ENCODE results near the gene PIK3R3. TPM values are rescaled to one million over a fixed set of nuclear protein-coding genes. Genes with fewer than 3 reads are reported as not detected.
A peak's percentile ranks its signal among the peaks of the same experiment; 100 is the strongest.
"Not testable (repeated sequence)": the region's sequence is repeated elsewhere in the genome, so short reads cannot be mapped to it uniquely, and the experiment has no call there.

Gene PIK3R3
- total RNA-seq, 1 experiment from 2014 or later, result 20.6 TPM

DNA sequence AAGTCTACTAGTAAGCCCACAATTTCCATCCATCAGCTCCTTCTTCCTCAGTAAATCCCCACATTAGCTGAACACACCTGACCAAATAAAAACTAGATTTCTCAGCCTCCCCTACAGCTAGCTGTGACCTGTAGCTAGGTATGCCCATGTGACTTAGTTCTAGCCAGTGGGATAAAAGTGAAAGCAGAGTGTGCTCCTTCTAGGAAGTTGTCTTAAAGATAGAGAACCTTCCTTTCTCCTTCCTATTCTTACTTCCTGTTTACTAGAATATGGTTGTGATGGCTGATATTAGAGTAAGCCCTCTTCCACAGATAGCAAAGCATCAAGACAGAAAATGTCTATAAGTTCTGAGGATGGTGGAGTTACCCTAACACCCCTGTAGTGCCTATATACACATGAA is 67.0 kb downstream of the PIK3R3 start:
- DNase-seq (ENCODE audit: low read depth), result peak; percentile 32

DNA sequence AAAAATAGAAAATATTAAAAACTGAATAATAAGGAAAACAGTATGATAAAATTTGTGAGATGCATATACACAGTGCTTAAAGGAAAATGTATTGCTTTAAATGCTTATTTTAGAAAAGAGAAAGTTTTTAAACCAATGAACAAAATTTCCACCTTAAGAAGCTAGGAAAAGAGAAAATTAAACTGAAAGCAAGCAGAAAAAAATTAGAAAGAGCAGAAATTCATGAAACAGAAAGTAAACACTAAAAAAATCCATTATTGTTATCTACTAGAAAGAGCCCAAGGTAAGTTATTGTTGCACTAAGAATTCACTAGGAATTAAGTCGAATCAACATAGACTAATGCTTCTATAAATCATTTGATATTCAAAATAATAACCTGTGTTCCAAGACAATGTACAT is 67.7 kb downstream of the PIK3R3 start:
- no peak for DNase-seq (ENCODE audit: low read depth)

GRCh38 chr1:46062651-46063319 is 69.6 kb downstream of the PIK3R3 start:
- DNase-seq (ENCODE audit: low read depth), result peak; percentile 57

- no peak for DNase-seq (ENCODE audit: low read depth)
Measured at GRCh38 chr1:46061146-46061545, 71.3 kb downstream of the PIK3R3 start.

DNA sequence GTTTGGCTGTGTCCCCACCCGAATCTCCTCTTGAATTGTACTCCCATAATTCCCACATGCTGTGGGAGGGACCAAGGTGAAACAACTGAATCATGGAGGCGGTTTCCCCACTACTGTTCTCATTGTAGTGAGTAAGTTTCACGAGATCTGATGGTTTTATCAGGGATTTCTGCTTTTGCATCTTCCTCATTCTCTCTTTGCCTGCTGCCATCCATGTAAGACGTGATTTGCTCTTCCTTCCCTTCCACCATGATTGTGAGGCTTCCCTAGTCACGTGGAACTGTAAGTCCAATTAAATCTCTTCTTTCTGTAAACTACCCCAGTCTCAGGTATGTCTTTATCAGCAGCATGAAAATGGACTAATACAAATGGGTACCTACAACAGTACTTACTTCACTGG is 73.5 kb downstream of the PIK3R3 start:
- DNase-seq (ENCODE audit: low read depth), result no peak

- no peak for DNase-seq (ENCODE audit: low read depth)
Measured at GRCh38 chr1:46057781-46058180, 74.6 kb downstream of the PIK3R3 start.

- DNase-seq (ENCODE audit: low read depth), result not testable (repeated sequence)
Measured at GRCh38 chr1:46057215-46057614, 75.2 kb downstream of the PIK3R3 start.

DNA sequence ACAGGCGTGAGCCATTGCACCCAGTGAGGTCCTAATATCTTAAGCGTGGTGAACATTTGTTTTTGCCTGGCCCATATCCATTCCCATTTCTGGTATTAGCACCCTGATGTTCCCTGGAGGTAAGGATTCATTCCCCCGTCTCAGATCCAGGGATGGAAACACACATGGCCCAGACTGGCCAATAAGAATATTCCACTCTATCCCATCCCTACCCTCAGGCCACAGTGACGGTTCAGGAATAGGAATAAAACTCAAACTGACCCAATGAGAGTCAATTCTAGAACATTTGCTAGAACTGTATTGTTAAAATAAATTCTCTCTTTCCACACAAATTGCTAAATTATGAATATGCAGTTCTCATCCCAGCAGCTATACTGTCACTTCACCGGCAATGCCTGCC is 76.1 kb downstream of the PIK3R3 start:
- no peak for DNase-seq (ENCODE audit: low read depth)

- DNase-seq (ENCODE audit: low read depth), result no peak
Measured at GRCh38 chr1:46053734-46054133, 78.7 kb downstream of the PIK3R3 start.

DNA sequence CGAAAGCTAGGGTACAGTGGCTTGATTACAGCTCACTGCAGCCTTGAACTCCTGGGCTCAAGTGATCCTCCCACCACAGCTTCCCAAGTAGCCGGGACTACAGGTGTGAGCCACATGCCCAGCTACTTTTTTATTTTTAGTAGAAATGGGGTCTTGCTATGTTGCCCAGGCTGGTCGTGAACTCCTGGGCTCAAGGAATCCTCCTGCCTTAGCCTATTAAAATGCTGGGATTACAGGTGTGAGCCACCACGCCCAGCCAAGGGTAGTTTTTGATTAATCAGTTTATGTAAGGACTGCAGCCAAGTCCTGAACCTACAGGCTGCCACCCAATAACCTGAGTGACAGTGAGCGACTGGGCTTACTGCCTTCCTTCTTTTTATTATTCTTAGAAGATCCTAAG is 88.3 kb downstream of the PIK3R3 start:
- DNase-seq (ENCODE audit: low read depth), result no peak

- DNase-seq (ENCODE audit: low read depth), result no peak
Measured at GRCh38 chr1:46043458-46044017, 88.9 kb downstream of the PIK3R3 start.

- no peak for DNase-seq (ENCODE audit: low read depth)
Measured at GRCh38 chr1:46041974-46042373, 90.5 kb downstream of the PIK3R3 start.

GRCh38 chr1:46041551-46041950 is 90.9 kb downstream of the PIK3R3 start:
- DNase-seq (ENCODE audit: low read depth), result no peak

GRCh38 chr1:46039571-46040052 is 92.8 kb downstream of the PIK3R3 start:
- peak; percentile 75 for DNase-seq (ENCODE audit: low read depth)

- peak; percentile 79 for DNase-seq (ENCODE audit: low read depth)
Measured at GRCh38 chr1:46036894-46037839, 95.3 kb downstream of the PIK3R3 start.

GRCh38 chr1:46034601-46035516 is 97.6 kb downstream of the PIK3R3 start:
- no peak for DNase-seq (ENCODE audit: low read depth)

- peak; percentile 42 for DNase-seq (ENCODE audit: low read depth)
Measured at GRCh38 chr1:46030876-46031660, 101.4 kb downstream of the PIK3R3 start.

DNA sequence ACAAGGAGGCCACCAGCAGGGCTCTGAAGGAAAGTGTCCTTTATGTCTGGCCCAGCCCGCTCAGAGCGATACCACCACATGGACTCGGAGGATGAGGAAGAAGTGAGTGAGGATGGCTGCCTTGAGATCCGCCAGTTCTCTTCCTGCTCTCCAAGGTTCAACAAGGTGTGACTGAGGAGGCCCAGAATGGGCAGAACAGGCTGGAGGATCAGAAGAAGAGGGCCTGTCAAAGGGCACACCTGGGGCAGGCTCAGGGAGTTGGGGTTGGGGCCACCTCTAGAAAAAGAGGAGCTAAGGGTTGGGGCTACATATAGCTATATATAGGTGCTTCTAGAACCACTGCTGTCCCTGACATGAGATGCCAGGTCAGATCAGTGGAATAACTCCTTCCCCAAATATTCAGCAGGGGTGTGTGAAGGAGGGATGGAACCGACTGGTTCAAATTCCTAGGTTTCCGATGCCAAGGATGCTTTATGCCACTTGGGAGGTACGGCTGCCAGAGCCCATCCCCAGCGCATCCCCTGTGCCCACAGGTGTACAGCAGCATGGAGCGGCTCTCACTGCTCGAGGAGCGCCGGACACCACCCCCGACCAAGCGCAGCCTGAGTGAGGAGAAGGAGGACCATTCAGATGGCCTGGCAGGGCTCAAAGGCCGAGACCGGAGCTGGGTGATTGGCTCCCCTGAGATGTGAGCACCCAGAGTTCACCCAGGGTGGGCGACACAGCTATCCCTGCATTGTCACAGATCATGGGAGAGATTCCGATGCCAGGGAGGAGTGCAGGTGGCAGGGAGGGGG is 102.2 kb downstream of the PIK3R3 start:
- no peak for DNase-seq (ENCODE audit: low read depth)

DNA sequence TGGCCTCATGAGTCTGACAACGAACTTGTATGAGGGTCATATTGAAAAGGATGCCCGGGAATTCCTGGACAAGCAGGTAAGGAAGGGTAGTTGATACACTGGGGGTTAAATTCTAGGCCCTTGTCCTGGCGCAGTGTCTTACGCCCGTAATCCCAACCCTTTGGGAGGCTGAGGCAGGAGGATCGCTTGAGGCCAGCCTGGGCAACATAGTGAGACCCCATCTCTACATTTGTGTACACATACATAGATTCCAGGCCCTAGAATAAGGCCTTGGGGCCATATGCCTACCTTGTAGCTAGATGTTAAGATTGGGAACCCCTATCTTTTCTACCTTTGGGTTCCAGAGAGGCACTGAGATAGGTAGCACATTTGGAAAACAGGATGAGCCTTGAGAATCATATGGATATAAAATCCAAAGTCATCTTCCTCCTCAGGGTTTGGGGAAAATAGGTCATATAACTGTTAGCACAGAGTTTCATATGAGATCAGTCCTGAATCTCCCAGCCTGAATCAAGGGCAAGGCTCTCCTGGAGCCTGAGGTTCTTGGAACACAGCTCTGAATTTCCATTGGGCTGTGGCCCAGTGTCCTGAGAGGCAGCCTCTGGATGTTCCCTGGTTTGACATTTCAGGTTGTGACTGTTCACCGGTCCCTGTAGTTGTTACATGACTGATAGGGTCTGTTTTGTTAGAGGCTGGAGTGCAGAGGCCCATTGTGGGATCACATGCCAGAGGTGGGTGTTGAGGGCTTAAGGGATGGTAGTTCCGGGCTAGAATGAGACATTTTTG is 104.4 kb downstream of the PIK3R3 start:
- no peak for DNase-seq (ENCODE audit: low read depth)
